GM12874 (cell line): ENCODE results near the gene CD82.

ENCODE experiments used
- CTCF ChIP-seq: IDR thresholded peaks from 2 replicates; pipeline ENCODE4 v1.5.1; 2011; ENCODE audit warnings: low read depth, mild to moderate bottlenecking, control low read depth, low read length, moderate library complexity; ENCODE audit not compliant: insufficient read depth

Gene CD82

DNA sequence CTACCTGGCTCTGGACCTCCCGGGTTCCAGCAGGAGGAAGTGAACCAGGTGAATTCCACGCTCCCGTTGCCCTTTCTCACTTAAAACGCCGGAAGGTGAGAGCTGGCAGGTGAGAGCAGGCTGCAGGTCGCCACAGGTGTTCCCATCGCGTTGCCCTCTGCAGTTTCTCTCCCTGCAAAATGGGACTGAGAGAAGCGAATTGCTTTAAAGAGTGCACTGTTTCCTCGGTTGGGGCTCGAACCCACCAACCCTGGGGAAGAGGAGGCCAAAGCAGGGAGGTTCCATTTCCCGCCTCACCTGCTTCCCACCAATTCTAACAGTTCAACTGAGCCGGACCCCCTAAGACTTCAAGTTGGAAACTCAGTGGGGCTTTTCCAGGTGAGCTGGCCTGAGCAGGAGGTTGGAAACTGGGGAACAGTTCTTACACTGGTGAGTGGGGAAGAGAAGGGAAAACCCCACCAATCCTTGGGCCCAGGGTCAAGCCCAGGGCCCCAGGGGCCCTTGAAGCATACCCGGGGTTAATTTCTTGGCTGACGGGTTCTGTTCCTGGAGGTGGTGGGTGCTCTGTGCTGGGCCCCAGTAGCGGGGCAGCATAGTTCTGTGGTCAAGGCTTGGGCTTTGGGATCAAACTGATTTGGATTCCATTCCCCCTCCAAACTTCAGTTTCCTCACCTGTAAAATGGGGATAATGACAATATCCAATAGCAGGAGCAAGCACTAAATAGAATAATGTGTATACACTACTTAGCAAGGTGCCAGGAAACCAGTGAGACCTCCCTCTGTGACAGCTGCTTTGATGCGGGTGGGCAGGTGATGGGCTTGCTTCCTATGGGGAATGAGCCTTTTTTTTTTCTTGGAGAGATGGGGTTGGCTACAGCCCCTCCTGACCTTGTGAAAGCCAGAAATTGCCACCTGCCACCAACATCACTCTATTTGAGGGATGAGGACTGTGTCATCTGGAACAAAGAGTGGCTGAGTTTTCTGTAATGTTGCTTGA lies 788 bp downstream of the CD82 start:
- no peak for TF ChIP-seq CTCF

DNA sequence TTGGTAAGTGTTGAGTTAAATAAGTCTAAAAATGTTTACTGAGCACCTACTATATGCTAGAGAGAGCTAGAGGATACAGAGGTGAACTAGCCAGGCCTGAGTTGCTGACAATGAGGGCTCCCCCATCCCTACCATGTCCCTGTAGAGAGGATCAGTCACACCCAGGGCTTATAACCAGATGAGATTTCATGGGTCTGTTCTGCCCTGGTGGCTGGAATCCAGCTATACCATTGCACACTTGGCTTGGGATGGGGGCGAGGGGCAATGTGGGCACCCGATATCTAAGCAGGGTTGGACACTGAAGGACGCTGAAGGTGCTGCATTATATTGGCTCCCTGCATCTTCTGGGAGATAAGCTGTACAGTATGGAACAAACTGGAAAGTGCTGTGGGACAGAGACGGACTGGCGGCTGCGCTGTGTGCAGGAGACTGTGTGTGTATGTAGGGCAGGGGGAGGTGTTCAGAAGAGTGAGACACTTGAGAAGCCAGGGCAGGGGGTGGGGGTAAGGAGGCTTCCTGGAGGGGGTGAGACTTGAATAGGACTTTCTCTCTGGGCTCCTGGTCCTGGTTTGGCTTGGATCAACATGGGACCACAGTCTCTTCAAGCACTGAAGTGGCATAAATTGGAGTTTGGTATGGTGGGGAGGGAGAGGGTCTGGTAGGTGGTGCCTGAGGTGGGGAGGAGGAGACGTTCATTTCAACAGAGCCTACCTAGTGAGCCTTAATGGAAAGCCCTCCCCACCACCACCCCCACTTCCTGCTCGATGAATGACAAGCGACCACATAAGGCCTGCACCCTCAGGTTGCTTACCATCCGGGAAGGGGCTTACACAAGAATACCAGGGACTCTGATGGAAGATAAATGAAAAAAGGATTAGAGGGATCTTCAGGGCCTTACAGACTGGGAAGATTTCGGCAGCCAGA lies 1.8 kb downstream of the CD82 start:
- TF ChIP-seq CTCF, result no peak

DNA sequence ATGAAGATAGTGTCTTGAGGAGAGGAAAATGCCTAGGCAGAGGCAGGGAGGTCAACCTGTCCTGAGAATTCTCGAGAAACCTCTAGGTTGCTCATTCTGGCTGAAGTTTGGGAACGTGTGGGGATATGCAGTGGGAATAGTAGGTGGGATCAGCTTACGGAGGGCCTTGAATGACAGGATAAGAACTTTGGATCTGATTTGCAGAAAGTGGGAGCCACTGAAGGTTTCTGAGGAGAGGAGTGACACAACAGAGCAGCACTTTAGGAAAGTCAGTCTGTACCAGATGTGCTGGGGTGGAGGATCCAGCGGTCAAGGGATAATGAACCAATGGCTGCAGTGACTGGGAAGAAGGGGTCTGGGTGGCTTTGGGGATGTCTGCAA lies 2.4 kb downstream of the CD82 start:
- no peak for TF ChIP-seq CTCF

DNA sequence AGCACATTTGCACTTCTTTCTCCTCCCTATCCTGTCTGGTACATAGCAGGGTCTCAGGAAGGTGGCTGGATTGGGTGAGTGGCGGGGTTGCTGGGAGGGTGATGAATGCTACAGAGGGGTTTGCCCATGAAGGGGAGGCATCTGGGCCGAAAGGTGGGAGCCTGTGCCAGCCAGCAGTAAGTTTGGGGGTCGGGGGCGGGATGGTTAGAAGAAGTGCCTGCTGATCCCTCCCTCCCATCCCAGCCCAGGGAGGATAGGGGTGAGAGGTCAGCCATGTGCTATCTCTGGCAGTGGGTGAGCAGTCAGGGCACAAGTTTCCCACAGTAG lies 2.8 kb downstream of the CD82 start:
- no peak for TF ChIP-seq CTCF

- no peak for TF ChIP-seq CTCF
These were observed 3.4 kb downstream of the CD82 start for GRCh38 chr11:44568658-44569473.

DNA sequence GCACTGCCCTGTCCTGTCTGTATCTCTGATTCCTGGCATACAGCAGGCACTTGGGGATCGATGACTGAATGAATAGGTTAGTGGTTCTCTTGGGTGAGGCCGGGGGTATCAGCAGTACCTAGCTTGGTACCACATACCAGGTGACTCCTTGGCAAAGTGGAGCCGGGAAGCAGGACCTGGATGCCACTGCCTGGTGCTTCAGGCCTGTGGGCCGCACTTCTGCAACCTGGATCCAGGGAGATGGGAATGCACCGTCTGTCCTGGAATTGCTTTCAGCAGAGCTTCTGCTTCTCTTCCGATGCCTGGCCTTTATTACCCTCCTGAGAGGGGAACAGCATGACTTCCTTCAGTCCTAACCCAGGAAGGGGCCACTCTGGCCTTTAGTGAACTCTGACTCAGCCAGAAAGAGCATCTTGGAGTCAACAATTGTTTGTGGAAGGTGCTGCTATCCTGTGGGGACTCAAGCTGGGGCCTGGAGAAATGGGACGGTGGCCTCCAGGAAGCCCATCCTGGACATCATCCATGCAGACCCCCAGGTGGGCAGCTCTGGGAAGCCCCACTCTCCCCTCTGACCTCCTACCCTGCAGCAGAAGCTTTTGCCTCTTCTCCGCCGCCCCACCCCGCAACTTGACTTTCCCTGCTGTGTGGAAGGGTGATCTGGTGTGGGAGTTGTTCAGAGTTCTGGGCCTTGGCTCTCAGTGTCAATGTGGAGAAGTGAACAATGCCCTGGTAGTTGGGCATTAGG lies 5.1 kb downstream of the CD82 start:
- no peak for TF ChIP-seq CTCF
